ENCODE measurements around the gene FMN2.

- TF ChIP-seq POLR2A (IDR thresholded peaks at IDR 0.05) (no peak), POLR2AphosphoS5 (IDR thresholded peaks at IDR 0.05) (no peak), CTCF (IDR thresholded peaks at IDR 0.05) (no peak)
These were observed 108.3 kb downstream of the FMN2 start for GRCh38 chr1:240199758-240200645.
